Transverse colon (tissue), 4 donors: ENCODE data around the gene NCAN.

ENCODE experiments used
- CTCF ChIP-seq, 5 experiments: fragments of 200-600 bp in 3 of 5; fragments of 450-650 bp in 2 of 5; sonication (generic) in 3 of 5; IDR thresholded peaks; 1 replicate in 2 of 5; 2 replicates in 3 of 5; pipeline ENCODE4 v1.5.1; 2016 to 2017; ENCODE audit warnings: antibody characterized with exemption in 5 of 5, inconsistent platforms in 3 of 5, mild to moderate bottlenecking in 2 of 5, moderate library complexity in 1 of 5
- EP300 ChIP-seq: sonication (generic); formaldehyde crosslinking; IDR thresholded peaks from one replicate; pipeline ENCODE4 v1.6.1; 2017; ENCODE audit warnings: antibody characterized with exemption, low read depth
- POLR2A ChIP-seq: fragments of 450-650 bp; IDR thresholded peaks from one replicate; pipeline ENCODE4 v1.6.1; 2016; ENCODE audit warnings: antibody characterized with exemption, mild to moderate bottlenecking, moderate library complexity
- POLR2AphosphoS5 ChIP-seq, 3 donors: sonication (generic); formaldehyde crosslinking; IDR thresholded peaks; one replicate each; pipeline ENCODE4 v1.6.1; 2016; ENCODE audit warnings: antibody characterized with exemption in 3 of 3

- TF ChIP-seq POLR2A: no peak
- no peak for TF ChIP-seq POLR2AphosphoS5 (IDR thresholded peaks at IDR 0.05)
- TF ChIP-seq CTCF (IDR thresholded peaks at IDR 0.05): no peak
- no peak for TF ChIP-seq EP300
Observed at GRCh38 chr19:19280561-19280960, 68.8 kb downstream of the NCAN start.
